ENCODE data around the gene BTBD17. TPM values are rescaled to one million over a fixed set of nuclear protein-coding genes. Genes with fewer than 3 reads are reported as not detected.

Gene BTBD17
- total and polyA plus RNA-seq, 2 of the 8 experiments (the other 6 are each of a cell fraction or from before 2014, with no cell fraction given) = 7.0 to 14.8 TPM

- peak; percentile 29 for TF ChIP-seq KDM4A (IDR thresholded peaks at IDR 0.05; ENCODE audit: low read depth, low read length, severe bottlenecking)
These were observed 25.9 kb upstream of the BTBD17 start (continued) for GRCh38 chr17:74387365-74388218.
